DOHH2 (cell line): ENCODE measurements around the gene IMMP2L.

Experiments
- H3F3A ChIP-seq: fragments of 200-600 bp; sonication (generic), shearing (Covaris generic); 2 replicates; pipeline ENCODE4 v1.6.0; 2016; ENCODE audit warnings: antibody characterized with exemption, mild to moderate bottlenecking; ENCODE audit not compliant: control insufficient read depth, insufficient read depth
- H3K27ac ChIP-seq: fragments of 200-600 bp; sonication (generic); 2 replicates; pipeline ENCODE4 v1.5.1; 2014; ENCODE audit warnings: low read depth, mild to moderate bottlenecking, low read length, moderate library complexity
- H3K27me3 ChIP-seq: fragments of 200-600 bp; sonication (generic); 2 replicates; pipeline ENCODE4 v1.6.1; 2014; ENCODE audit warnings: mild to moderate bottlenecking, low read length, mixed read lengths; ENCODE audit not compliant: control insufficient read depth
- H3K36me3 ChIP-seq: fragments of 200-600 bp; sonication (generic); 2 replicates; pipeline ENCODE4 v1.6.1; 2014; ENCODE audit warnings: mild to moderate bottlenecking, low read length, moderate library complexity, mixed read lengths; ENCODE audit not compliant: control insufficient read depth
- H3K4me1 ChIP-seq: fragments of 200-600 bp; sonication (generic); 2 replicates; pipeline ENCODE4 v1.6.1; 2014; ENCODE audit warnings: mild to moderate bottlenecking, low read length, mixed read lengths; ENCODE audit not compliant: control insufficient read depth
- H3K4me2 ChIP-seq: fragments of 200-600 bp; sonication (generic); 2 replicates; pipeline ENCODE4 v1.6.0; 2014; ENCODE audit warnings: mild to moderate bottlenecking, low read length, moderate library complexity
- H3K4me3 ChIP-seq: fragments of 200-600 bp; sonication (generic); 2 replicates; pipeline ENCODE4 v1.5.1; 2014; ENCODE audit warnings: mild to moderate bottlenecking, low read length, mixed read lengths
- H3K79me2 ChIP-seq: fragments of 200-600 bp; sonication (generic); 2 replicates; pipeline ENCODE4 v1.6.1; 2014; ENCODE audit warnings: mild to moderate bottlenecking, low read length, mixed read lengths; ENCODE audit not compliant: control insufficient read depth
- H3K9me2 ChIP-seq: fragments of 200-600 bp; sonication (generic); replicated peaks from 2 replicates; pipeline ENCODE4 v1.6.1; 2014; ENCODE audit warnings: mild to moderate bottlenecking, low read length, mixed read lengths; ENCODE audit not compliant: control insufficient read depth
- H3K9me3 ChIP-seq: fragments of 200-600 bp; sonication (generic); 2 replicates; pipeline ENCODE4 v1.6.1; 2014; ENCODE audit warnings: antibody characterized with exemption, low read length, mixed read lengths; ENCODE audit not compliant: control insufficient read depth, insufficient read depth
- H4K20me1 ChIP-seq: fragments of 200-600 bp; sonication (generic); 2 replicates; pipeline ENCODE4 v1.6.0; 2014; ENCODE audit warnings: low read depth, mild to moderate bottlenecking, antibody characterized with exemption, low read length, moderate library complexity; ENCODE audit not compliant: control insufficient read depth, insufficient read depth
- CTCF ChIP-seq: fragments of 200-600 bp; sonication (generic); IDR thresholded peaks from one replicate; pipeline ENCODE4 v1.5.1; 2014; ENCODE audit warnings: antibody characterized with exemption, mild to moderate bottlenecking, low read depth, low read length; ENCODE audit not compliant: poor library complexity, severe bottlenecking
- EZH2phosphoT487 ChIP-seq: fragments of 200-600 bp; sonication (generic); IDR thresholded peaks from 2 replicates; pipeline ENCODE4 v1.6.1; 2017; ENCODE audit warnings: borderline replicate concordance, mild to moderate bottlenecking, antibody characterized with exemption, low read length, moderate library complexity, mixed read lengths

The IMMP2L gene

GRCh38 chr7:111190804-111191203, 371.5 kb downstream of the IMMP2L start:
- no peak overlapping the region for H3K4me3 ChIP-seq
- no peak overlapping the region for H3K27ac ChIP-seq
- no peak overlapping the region for H3K4me2 ChIP-seq
- H3K9me2 ChIP-seq = no peaks in the 10 kb centered on the region
- no peaks in the 10 kb centered on the region for H4K20me1 ChIP-seq
- no peak for TF ChIP-seq CTCF
- TF ChIP-seq EZH2phosphoT487 = no peak
- H3K9me3 ChIP-seq = no peaks in the 10 kb centered on the region
- no peaks in the 10 kb centered on the region for H3K79me2 ChIP-seq
- no peaks in the 10 kb centered on the region for H3F3A ChIP-seq
- no peaks in the 10 kb centered on the region for H3K4me1 ChIP-seq
- no peaks in the 10 kb centered on the region for H3K27me3 ChIP-seq
- no peaks in the 10 kb centered on the region for H3K36me3 ChIP-seq

- Histone ChIP-seq H3K4me2 (no peak overlapping the region), H3K27me3 (no peaks in the 10 kb centered on the region), H3K9me2 (no peaks in the 10 kb centered on the region), H3K4me1 (no peaks in the 10 kb centered on the region), H3K79me2 (no peaks in the 10 kb centered on the region), H3K36me3 (no peaks in the 10 kb centered on the region), H3K4me3 (no peak overlapping the region), H3F3A (no peaks in the 10 kb centered on the region), H3K27ac (no peak overlapping the region), H4K20me1 (no peaks in the 10 kb centered on the region), H3K9me3 (no peaks in the 10 kb centered on the region)
- no peak for TF ChIP-seq CTCF
- no peak for TF ChIP-seq EZH2phosphoT487
Observed at GRCh38 chr7:111184987-111185386, 377.3 kb downstream of the IMMP2L start.

- TF ChIP-seq EZH2phosphoT487 = no peak
- no peak for TF ChIP-seq CTCF
- Histone ChIP-seq H4K20me1 (no peaks in the 10 kb centered on the region), H3K9me2 (no peaks in the 10 kb centered on the region), H3F3A (no peaks in the 10 kb centered on the region), H3K27ac (no peak overlapping the region), H3K79me2 (no peaks in the 10 kb centered on the region), H3K4me3 (no peak overlapping the region), H3K27me3 (no peaks in the 10 kb centered on the region), H3K4me1 (no peaks in the 10 kb centered on the region), H3K4me2 (no peak overlapping the region), H3K9me3 (no peaks in the 10 kb centered on the region), H3K36me3 (no peaks in the 10 kb centered on the region)
Observed at GRCh38 chr7:111183321-111183720, 379.0 kb downstream of the IMMP2L start.

- no peak for TF ChIP-seq EZH2phosphoT487
- TF ChIP-seq CTCF = no peak
Observed at GRCh38 chr7:111180338-111180737, 382.0 kb downstream of the IMMP2L start.

More at GRCh38 chr7:111180338-111180737, 382.0 kb downstream of the IMMP2L start:
- Histone ChIP-seq H3K4me1 (no peaks in the 10 kb centered on the region), H3K4me3 (no peak overlapping the region), H3K27ac (no peak overlapping the region), H3K36me3 (no peaks in the 10 kb centered on the region), H3K9me2 (no peaks in the 10 kb centered on the region), H3K4me2 (no peak overlapping the region), H4K20me1 (no peaks in the 10 kb centered on the region), H3F3A (no peaks in the 10 kb centered on the region), H3K27me3 (no peaks in the 10 kb centered on the region), H3K79me2 (no peaks in the 10 kb centered on the region), H3K9me3 (no peaks in the 10 kb centered on the region)
